Measurements from ENCODE around the gene NLK.
"Not testable (repeated sequence)": the region's sequence is repeated elsewhere in the genome, so short reads cannot be mapped to it uniquely, and the experiment has no call there.

NLK gene

GRCh38 chr17:28211811-28212210 is 169.3 kb downstream of the NLK start:
- no peak for DNase-seq

- not testable (repeated sequence) for DNase-seq
Measured at GRCh38 chr17:28213578-28213977, 171.1 kb downstream of the NLK start.

GRCh38 chr17:28216052-28216451 is 173.6 kb downstream of the NLK start:
- DNase-seq, result no peak

- no peak for DNase-seq
Measured at GRCh38 chr17:28216528-28216927, 174.1 kb downstream of the NLK start.

- DNase-seq, result no peak
Measured at GRCh38 chr17:28219771-28220170, 177.3 kb downstream of the NLK start.

- no peak for DNase-seq
Measured at GRCh38 chr17:28221751-28222414, 179.4 kb downstream of the NLK start.

- no peak for DNase-seq
Measured at GRCh38 chr17:28225271-28225670, 182.8 kb downstream of the NLK start.

GRCh38 chr17:28225867-28226266 is 183.4 kb downstream of the NLK start:
- DNase-seq, result no peak

- no peak for DNase-seq
Measured at GRCh38 chr17:28226563-28227315, 184.3 kb downstream of the NLK start.

GRCh38 chr17:28227316-28228108 is 185.0 kb downstream of the NLK start:
- peak; percentile 86 for DNase-seq

- no peak for DNase-seq
Measured at GRCh38 chr17:28228109-28228840, 185.8 kb downstream of the NLK start.

- DNase-seq, result no peak
Measured at GRCh38 chr17:28228986-28229729, 186.7 kb downstream of the NLK start.

GRCh38 chr17:28230011-28230410 is 187.5 kb downstream of the NLK start:
- no peak for DNase-seq

GRCh38 chr17:28230607-28231006 is 188.1 kb downstream of the NLK start:
- not testable (repeated sequence) for DNase-seq

GRCh38 chr17:28231624-28232023 is 189.1 kb downstream of the NLK start:
- DNase-seq, result not testable (repeated sequence)

- not testable (repeated sequence) for DNase-seq
Measured at GRCh38 chr17:28232966-28233870, 190.7 kb downstream of the NLK start.

- peak; percentile 86 for DNase-seq
Measured at GRCh38 chr17:28233872-28234856, 191.7 kb downstream of the NLK start.

GRCh38 chr17:28235066-28235700 is 192.7 kb downstream of the NLK start:
- not testable (repeated sequence) for DNase-seq

- not testable (repeated sequence) for DNase-seq
Measured at GRCh38 chr17:28236033-28236653, 193.7 kb downstream of the NLK start.

Data from NCI-H510A (cell line).